GM21528 (cell line): ENCODE data around the gene ASIC1.
"Not testable (repeated sequence)": the region's sequence is repeated elsewhere in the genome, so short reads cannot be mapped to it uniquely, and the experiment has no call there.

Source experiments
- ATAC-seq: cut with Tn5 transposase; IDR thresholded peaks from one replicate; pipeline ENCODE4 v1.9.1; 2021; ENCODE audit warnings: mild to moderate bottlenecking, moderate library complexity; ENCODE audit not compliant: unreplicated experiment, low FRiP score

ASIC1 gene

GRCh38 chr12:50057000-50057841 is at the start of gene ASIC1:
Gene ASIC1 (plus strand): TSS chr12:50057596. CDS start chr12:50058767, 1,171 bp downstream.
- no peak for ATAC-seq

GRCh38 chr12:50013361-50014147 is 43.8 kb upstream of the ASIC1 start:
- ATAC-seq, result no peak

GRCh38 chr12:50014342-50014741 is 43.1 kb upstream of the ASIC1 start:
- ATAC-seq, result no peak

DNA sequence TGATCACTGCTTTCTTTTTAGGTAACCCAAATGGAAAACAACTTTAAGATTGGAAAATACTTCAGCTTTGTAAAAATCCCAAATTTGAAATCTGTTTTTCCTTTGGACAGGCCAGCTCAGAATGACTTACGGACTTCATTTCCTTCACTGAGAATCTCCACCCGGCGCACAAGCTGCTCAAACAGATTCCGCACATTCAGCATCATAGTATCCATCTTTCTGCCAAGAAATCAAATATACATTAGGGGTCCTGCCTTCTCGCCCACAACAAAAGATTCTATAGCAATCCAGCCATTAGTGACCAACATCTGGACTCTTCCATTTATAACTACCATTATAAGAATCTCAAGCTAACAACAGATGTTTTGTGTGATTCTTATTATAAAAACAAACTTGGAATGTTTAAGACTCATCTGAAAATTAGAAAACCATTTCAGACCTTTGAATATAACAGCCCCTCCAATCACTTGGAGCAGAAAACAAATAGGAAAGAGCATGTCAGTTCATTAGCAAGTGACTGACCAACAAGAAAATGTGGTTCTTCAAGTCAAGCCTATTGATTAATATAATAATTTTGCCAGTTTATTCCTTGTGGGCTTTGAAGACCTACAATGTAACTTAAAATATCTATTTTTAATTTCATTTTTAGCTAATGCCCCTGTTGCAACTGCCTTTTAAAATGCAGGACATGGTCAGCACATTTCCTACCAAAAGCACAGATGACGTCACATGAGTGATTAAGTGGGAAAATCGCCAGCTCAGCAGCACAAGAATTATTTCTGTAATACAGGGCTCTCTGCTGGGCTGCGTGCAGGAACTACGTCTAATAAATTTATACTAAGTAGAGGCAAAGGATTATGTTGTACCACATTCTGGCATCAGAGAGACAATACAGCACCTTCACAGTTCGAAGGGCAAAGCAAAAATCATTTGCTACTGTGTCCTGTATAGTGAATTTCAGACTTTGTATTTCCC is 40.6 kb upstream of the ASIC1 start:
- ATAC-seq, result no peak

DNA sequence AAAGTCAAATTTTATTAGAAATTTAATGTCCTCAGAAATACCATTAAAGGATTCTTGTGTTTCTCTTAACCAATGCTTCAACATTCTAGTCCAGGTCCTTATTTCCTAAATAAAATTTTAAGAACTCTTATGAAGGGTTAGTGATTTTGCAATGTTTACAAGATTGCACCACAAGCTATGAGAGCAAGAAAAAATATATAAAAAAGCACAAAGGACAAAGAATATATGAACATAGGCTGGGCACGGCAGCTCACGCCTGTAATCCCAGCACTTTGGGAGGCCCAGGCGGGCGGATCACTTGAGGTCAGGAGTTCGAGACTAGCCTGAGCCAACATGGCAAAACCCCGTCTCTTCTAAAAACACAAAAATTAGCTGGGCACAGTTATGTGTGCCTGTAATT is 39.8 kb upstream of the ASIC1 start:
- ATAC-seq, result no peak

GRCh38 chr12:50018154-50018553 is 39.2 kb upstream of the ASIC1 start:
- ATAC-seq, result no peak

- no peak for ATAC-seq
Observed at GRCh38 chr12:50018968-50019367, 38.4 kb upstream of the ASIC1 start.

DNA sequence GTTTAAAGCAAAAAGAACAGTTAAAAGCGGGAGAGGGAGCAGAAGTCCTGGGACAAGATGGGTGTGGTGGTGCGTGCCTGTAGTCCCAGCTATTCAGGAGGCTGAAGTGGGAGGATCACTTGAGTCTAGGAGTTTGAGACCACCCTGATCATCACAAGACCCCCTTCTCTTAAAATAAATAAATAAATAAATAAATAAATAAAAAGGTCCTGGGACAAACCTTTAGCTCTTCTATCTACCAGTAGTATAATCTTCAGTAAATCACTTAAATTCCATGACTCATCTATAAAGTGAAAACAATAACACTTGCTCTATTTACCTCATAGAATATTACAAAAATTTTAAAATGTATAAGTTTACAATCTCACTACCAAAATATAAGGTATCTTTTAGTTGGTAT is 37.9 kb upstream of the ASIC1 start:
- ATAC-seq, result no peak

DNA sequence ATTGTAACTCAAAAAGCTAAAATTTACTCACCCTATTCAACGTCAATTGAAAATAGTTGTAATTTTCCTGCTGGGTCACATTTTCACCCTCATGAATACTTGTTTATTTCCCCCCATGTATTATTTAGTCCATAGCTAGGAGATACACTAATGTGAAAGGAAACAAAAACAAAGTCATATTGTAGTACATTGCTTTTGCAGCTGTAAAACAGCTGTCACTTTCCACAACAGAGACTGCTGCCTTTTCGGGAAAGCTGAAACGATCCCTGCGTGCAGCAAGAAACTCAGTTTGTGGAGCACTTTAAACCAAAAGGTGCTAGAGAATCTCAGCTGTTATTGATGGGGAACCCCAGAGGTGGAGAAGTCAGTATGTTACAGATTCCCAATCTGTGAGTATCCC is 36.4 kb upstream of the ASIC1 start:
- ATAC-seq, result no peak

GRCh38 chr12:50022903-50023302 is 34.5 kb upstream of the ASIC1 start:
- ATAC-seq, result no peak

DNA sequence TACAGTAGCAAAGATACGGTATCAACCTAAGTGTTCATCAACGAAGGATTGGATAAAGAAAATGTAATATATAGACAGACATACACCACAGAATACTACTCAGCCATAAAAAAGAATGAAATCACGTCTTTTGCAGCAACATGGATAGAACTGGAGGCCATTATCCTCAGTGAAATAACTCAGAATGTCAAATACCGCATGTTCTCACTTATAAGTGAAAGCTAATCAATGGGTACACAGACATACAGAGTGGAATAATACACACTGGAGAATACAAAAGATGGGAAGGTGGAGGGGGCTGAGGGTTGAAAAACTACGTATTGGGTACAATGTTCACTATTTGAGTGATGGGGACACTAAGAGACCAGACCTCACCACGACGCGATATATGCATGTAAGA is 33.2 kb upstream of the ASIC1 start:
- ATAC-seq, result no peak

GRCh38 chr12:50024805-50025186 is 32.6 kb upstream of the ASIC1 start:
- ATAC-seq, result peak; percentile 25

DNA sequence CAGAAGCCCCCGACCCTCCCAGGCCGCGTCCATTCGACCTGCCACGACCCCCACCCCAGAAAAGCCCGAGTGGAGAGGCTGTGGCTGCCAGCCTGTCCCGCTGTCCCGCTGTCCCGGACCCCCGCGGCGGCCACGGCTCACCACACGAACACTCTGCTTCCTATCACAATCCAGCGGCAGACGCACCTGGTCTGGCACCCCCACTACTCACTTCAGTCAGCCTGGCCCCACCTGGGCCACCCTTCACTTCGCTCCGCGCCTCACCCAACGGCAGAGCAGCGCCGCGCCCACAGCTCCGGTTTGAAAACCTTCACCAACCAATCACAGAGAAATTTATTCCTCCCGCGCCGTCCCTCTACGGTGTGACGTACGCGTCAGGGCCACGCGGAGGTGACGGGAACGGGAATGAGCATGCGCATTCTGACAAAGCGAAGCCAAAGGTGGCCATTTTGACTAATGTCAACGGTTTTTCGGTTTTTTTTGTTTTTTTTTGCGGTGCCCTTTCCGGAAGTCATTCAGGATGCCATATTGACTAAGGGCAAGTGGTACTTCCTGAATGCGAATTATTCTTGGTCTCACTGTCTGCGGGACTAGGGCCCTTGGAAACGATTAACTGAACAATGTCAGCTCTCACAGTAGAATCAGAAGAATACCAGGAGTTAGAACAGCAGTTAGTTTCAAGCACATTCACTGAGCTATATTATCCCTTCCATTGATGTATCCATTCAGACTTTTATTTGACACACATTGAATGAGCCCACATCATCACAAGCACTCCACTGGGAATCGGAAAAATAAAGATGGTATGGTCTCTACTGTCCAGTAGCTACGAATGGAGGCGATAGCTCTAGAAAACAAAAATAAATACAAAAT is 32.0 kb upstream of the ASIC1 start, which contains the start of gene RACGAP1:
RACGAP1 (minus strand) TSS at position 308 of the 873 bp plus-strand sequence. CDS start 8,779 bp downstream, outside the sequence.
- ATAC-seq, result peak; percentile 96

- no peak for ATAC-seq
Observed at GRCh38 chr12:50026691-50027090, 30.7 kb upstream of the ASIC1 start.

DNA sequence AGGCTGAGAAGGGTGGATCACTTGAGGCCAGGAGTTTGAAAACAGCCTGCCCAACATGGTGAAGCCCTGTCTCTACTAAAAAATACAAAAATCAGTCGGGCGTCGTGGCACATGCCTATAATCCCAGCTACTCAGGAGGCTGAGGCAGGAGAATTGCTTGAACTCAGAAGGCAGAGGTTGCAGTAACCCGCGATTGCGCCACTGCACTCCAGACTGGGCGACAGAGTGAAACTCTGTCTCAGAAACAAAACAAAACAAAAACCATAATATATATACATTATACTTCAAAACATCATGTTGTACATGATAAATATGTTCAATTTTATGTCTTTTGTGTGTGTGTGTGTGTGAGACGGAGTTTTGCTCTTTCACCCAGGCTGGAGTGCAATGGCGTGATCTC is 26.9 kb upstream of the ASIC1 start:
- ATAC-seq, result not testable (repeated sequence)

DNA sequence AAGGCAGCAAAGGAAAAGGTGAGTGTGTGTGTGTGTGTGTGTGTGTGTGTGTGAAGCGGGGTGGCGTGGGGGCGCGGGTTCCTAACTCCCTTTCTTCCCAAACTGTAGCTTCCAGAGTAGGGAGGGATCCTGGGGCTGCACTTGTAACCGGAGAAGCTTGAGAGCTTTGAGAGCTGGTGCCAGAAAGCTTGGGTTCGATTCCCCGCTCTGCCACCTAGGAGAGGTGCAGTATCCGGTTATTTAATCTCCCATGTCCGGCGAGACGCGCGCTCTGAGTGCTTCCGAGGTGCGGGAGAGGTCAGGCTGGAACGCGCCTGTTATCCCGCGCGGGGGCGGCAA is 24.9 kb upstream of the ASIC1 start:
- no peak for ATAC-seq

DNA sequence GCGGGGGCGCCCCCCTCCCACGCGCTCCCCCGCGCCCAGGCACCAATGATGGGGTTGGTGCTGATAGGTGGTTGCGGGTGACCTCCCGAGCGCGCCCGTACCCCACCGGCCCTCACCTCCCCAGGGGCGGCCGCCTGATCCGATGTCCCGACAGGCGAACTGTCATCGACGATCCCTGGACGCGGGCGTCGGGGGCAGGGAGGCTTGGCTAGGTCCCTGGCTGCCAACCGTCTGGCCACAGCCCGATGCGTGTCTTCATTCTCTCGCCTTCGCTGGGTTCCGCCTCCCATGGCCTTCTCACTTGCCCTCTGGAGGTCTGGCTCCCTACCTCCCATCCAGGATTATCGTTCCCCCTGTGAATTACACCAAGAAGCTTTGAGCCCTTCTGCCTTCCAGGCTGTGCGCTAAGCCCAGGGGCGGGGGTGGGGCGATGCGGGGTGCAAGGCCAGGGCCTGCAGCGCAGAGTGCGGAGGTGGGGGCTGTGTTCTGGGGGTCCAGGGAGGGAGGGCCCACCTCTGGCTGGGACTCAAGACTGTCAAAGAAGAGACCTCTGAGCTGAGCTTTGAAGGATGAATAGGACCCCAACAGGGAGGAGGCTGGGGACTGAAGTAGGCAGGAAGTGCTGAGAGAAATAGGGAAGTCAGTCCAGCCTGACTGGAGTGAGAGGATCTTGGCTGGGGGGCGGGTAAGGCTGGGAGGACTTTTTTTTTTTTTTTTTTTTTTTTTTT is 24.4 kb upstream of the ASIC1 start:
- no peak for ATAC-seq

- no peak for ATAC-seq
Observed at GRCh38 chr12:50038336-50038735, 19.1 kb upstream of the ASIC1 start.
